ENCODE measurements around the gene CEP152. TPM values are rescaled to one million over a fixed set of nuclear protein-coding genes. Genes with fewer than 3 reads are reported as not detected.
"Not testable (repeated sequence)": the region's sequence is repeated elsewhere in the genome, so short reads cannot be mapped to it uniquely, and the experiment has no call there.

CEP152 gene, protein sequence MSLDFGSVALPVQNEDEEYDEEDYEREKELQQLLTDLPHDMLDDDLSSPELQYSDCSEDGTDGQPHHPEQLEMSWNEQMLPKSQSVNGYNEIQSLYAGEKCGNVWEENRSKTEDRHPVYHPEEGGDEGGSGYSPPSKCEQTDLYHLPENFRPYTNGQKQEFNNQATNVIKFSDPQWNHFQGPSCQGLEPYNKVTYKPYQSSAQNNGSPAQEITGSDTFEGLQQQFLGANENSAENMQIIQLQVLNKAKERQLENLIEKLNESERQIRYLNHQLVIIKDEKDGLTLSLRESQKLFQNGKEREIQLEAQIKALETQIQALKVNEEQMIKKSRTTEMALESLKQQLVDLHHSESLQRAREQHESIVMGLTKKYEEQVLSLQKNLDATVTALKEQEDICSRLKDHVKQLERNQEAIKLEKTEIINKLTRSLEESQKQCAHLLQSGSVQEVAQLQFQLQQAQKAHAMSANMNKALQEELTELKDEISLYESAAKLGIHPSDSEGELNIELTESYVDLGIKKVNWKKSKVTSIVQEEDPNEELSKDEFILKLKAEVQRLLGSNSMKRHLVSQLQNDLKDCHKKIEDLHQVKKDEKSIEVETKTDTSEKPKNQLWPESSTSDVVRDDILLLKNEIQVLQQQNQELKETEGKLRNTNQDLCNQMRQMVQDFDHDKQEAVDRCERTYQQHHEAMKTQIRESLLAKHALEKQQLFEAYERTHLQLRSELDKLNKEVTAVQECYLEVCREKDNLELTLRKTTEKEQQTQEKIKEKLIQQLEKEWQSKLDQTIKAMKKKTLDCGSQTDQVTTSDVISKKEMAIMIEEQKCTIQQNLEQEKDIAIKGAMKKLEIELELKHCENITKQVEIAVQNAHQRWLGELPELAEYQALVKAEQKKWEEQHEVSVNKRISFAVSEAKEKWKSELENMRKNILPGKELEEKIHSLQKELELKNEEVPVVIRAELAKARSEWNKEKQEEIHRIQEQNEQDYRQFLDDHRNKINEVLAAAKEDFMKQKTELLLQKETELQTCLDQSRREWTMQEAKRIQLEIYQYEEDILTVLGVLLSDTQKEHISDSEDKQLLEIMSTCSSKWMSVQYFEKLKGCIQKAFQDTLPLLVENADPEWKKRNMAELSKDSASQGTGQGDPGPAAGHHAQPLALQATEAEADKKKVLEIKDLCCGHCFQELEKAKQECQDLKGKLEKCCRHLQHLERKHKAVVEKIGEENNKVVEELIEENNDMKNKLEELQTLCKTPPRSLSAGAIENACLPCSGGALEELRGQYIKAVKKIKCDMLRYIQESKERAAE (N-terminal part only)
- total RNA-seq (2014; rRNA removed) = 10.0 and 12.4 TPM in 2 replicates
- polyA plus RNA-seq (2012) = 1.3 TPM

DNA sequence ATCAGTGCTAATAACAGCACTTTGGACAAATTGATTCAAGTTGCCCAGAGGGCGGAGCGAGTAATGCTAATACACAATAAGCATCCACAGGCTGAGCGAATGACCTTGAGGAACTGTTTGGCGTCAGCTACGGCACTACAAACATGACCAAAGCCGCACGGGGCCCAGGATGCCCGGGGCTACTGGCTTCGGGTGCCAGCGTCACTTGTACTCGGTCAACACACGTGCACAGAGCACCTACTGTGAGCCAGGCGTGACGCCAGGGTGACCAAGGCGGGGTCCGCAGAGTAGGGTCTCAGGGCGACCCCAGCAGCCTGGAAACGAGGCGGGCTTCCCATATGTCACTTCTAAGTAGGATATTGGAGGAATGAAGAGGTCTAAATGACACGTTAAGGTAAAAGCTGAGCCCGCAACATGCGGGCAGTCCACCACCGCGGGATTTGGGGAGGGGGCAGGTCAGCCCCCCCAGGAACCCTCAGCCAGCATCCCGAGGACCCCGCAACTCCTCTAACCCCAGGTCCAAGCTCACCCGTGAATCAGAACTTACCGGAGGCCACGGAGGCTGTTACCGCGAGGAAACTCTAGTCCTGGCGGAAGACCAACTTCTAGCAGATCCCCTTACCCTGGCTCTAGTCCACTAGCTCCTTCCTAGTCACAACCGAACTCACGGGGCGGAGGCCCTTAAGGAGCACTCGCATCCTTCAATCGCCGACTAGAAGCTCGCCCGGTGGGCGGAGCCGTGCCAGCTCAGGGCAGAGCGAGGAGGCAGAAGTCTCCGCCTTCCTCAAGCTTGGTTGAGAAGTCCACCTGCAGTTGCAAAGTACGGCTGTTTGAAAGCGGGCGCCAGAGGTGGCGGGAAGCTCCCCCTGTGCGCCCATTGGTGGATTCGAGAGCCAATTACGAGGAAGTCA lies at the start of gene CEP152:
CEP152 (minus strand) TSS at position 656 of the 911 bp plus-strand sequence. CDS start 5,420 bp downstream, outside the sequence.
- peak; percentile 100 for DNase-seq (ENCODE audit: low read depth)

DNA sequence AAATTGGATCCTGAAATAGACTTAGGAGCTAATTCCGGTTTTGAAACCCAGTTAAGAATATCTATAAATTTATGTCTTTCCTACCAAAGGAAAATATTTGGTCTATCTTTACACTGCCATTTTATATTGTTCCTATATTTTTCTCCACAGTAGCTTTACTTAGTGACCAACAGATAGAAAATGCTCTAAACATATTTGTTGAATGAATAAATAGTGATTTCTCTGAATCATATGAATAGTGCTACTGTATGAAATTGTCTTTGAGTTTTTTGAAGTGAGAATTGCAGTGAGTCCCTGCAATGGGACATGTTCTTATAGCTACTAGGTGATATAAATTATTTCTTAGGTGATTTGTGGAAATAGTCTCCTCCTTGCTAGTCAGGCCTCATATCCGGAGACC lies 48.6 kb upstream of the CEP152 start:
- peak; percentile 13 for DNase-seq (ENCODE audit: low read depth)

DNA sequence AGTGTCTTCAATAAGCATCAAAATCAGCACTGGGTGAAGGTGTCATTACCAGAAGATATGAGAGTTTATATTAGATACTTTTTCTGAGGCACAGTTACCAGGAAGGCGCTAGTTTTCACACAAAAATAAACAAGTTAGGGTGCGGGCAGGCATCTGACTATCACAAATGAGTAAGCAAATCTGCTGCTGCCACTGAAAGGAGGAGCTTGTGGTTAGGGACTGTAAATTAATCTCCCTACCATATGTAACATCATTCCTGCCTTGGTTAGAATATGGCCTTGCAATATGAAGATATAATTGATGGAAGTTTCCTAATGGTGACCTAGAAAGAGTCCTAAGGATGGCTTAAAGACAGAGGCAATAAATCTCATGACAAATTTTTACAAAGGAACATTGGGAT lies 47.5 kb upstream of the CEP152 start:
- DNase-seq (ENCODE audit: low read depth) = peak; percentile 85

DNA sequence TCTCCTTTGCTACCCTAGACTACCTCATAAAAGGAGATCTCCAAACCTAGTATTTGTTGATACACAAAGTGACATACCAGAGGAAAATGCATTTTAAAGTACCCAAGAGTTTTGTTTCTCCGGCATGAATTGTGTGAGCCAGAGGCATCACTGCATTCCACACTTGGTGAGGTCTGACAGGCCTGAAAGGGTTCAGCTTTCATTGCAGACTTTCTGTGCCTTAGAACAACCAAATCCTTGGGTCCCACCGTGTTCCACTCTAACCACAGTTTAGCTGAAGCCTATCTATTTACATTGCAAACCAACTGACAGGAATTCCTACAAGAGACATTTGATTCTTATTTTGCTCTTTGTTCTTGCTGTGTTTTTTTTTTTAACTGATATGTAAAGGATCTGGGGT lies 46.1 kb upstream of the CEP152 start:
- DNase-seq (ENCODE audit: low read depth) = peak; percentile 61

DNA sequence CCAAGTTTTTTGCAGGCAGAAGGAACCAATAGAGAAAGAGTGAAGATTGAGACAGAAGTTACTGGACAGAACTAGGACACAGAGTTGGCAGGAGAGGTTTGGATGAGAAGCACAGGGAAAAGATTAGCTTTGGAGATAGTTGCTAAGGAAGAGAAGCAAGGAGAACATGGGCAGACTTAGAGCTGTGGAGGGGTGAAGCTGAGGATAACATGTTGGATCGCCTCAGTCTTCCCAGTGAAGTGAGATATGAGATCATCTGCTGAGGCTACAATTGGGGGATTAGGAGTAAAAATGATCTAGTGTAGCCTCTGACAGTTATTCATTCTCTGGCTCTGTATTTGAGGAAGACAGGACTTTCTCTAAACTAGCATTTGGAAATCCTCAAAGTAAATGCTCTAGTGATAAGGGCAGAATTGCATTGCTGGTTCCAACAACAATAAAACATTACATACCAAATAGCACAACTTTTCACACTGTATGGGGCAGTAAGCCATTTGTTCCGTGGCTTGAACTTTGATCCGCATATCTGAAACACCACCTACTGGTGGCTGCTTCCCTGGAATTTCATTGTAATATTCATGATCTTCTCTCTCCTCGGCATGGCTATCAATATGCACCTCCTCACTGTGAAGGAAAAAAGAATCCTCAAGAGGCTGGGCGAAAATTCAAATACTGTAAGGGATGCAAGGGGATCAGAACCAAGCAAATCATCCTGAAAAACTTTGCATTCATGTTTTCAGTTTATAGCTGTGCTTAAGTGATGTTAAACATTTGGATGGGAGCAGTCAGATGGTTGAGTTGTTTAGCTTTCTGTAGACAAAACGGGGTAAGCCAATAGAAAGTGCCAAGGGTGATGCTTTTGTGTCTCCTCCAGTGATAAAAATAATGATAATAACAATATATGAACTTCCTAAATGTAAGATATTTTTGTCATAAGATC lies 44.9 kb upstream of the CEP152 start:
- peak; percentile 61 for DNase-seq (ENCODE audit: low read depth)

DNA sequence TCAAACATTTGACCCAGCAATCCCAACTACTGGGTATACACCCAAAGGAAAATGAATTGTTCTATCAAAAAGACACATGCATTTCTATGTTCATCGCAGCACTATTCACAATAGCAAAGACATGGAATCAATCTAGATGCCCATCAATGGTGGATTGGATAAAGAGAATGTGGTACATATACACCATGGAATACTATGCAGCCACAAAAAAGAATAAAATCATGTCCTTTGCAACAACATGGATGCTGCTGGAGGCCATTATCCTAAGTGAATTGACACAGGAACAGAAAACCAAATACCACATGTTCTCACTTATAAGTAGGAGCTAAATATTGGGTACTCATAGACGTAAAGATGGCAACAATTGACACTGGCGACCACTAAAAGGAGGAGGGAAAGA lies 43.6 kb upstream of the CEP152 start:
- DNase-seq (ENCODE audit: low read depth) = not testable (repeated sequence)

DNA sequence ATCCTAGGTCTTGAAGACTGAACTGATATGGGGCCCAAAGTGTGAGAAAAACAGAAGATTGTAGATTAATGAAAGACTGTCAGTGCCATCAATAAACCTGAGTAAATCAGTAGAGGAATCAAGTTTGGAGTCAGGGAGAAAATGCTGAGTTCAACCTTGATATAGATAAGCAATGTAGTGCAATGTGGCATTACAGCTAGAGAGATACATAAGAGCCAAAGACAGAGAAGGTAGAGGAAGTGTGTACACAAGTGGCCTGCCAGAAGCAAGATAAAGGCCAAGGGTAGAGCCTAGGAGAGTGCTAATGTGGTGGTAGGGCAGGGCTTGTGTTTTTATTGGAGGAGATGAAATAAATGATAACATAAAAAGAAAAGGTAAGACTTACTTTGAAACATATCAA lies 41.1 kb upstream of the CEP152 start:
- DNase-seq (ENCODE audit: low read depth) = no peak

DNA sequence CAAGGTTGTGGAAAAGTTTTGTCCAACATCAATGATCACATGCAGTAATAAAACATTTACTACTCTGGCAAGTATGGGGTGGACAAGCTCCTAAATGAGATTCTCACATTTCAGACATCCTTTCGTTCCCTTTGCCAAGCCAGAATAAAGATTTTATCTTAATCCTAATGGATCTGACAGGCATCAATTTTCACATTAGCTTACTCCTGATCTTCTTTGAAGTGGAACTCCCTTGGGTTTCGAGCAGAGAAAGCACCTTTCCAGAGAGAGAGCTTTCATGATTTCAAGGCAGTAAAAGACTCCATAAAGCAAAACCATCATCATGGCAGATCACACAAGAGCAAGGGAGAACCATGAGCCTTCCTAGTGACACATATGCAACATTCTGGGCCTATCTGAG lies 39.8 kb upstream of the CEP152 start:
- DNase-seq (ENCODE audit: low read depth) = no peak

DNA sequence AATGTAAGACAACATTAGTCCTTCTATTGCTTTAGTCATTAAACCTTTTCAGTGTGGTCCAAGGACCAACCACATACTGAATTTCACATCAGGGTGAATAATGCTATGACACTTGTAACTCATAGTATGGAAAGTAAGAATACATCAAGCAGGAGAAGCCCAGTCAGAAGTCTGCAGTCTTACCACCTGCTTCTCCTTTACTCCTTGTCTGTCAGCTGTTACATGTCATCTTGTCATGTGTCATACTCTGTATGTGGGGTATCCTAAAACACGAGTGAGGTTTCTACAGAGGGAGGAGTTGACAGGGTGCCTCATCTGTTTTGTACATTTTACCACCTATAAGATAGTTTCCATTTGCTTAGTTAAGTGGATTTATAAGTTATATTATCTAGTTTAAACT lies 34.3 kb upstream of the CEP152 start:
- DNase-seq (ENCODE audit: low read depth) = peak; percentile 37

DNA sequence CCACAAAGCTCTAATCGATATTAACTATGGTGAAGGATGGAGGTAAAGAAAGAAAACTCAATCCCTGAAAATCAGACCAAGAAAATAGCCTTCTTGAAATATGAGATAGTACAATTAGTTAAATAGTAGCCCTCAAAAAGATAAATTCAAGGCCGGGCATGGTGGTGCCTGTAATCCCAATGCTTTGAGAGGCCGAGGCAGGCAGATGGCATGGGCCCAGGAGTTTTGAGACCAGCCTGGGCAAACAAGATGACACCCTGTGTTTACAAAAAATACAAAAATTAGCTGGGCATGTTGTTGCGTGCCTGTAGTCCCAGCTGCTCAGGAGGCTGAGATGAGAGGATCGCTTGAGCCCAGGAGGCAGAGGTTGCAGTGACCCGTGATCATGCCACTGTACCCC lies 31.6 kb upstream of the CEP152 start:
- no peak for DNase-seq (ENCODE audit: low read depth)

DNA sequence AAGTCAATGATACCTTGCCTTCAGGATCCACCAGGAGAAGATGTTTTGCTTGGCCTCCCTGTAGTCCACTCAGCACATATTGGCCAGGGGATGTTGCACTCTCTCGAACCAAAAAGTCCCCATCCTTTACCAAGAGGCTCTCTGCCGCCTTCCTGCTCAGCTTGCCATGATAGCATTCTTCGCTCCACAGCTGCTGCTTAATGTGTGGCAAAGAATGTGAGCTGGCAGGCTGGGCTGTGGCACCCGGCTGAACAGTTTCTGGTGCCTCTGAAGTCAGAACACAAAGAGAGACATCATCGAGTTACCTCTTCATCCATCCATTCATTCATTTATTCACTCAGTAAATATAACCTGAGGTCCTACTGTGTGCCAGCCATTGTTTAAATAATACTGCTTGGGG lies 23.9 kb upstream of the CEP152 start:
- DNase-seq (ENCODE audit: low read depth) = peak; percentile 29

DNA sequence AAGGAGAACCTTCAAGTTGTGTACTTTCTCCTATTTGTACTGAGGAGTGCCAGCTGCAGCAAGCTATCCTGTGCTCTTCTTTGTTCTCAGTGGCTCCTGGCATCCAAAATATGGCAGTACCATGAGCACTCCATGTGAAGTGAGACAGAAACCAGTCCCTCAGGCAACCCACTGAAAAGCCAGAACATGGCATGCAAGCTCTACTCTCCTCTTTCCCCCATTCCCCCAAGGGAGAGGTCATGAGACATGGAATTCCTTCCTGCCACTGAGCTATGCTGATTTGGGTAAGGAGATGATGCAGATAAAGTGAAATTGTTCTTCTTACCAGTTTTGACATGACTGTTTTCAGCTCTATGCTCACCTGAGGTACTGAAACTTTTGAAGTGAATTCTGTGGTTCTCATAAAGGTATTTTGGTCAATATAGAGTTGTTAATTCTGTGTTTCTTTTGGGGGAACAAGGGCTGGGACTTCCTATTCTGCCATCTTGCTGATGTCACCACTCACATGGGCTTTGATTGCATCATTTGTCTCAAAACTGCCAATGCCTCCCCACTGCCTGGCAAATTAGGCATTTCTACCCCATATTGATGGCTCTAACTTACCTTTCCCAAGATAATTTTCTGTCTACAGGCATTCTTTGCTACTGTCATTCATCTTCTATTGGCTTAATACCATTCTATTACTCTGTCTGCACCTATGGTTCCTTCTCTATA lies 22.8 kb upstream of the CEP152 start:
- peak; percentile 11 for DNase-seq (ENCODE audit: low read depth)

DNA sequence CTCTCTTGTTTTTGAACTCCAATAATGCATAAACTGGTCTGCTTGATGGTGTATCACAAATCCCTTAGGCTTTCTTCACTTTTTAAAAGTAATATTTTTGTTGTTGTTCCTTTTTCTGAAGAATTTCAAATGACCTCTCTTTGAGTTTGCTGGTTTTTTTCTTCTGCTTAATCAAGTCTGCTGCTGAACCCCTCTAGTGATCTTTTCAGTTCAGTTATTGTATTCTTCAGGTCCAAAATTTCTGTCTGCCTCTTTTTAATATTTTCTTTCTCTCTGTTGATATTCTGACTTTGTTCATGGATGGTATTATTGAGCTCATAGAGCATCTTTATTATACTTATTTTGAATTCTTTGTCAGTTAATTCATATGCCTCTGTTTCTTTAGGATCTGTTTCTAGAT lies 21.8 kb upstream of the CEP152 start:
- no peak for DNase-seq (ENCODE audit: low read depth)

DNA sequence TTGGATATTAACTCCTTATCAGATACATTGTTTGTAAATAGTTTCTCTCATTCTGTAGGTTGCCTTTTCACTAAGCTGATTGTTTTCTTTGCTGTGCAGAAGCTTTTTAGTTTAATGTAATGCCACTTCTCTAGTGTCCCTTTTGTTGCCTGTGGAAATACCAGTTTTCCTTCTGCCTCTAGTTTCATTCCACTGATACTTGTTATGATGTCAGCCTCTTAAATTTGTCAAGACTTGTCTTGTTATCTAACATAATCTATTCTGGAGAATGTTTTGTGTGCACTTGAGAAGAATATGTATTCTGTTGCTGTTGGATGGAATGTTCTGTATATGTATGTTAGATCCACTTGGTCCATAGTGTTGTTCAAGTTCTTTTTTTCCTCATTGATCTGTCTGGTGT lies 18.0 kb upstream of the CEP152 start:
- DNase-seq (ENCODE audit: low read depth) = no peak

DNA sequence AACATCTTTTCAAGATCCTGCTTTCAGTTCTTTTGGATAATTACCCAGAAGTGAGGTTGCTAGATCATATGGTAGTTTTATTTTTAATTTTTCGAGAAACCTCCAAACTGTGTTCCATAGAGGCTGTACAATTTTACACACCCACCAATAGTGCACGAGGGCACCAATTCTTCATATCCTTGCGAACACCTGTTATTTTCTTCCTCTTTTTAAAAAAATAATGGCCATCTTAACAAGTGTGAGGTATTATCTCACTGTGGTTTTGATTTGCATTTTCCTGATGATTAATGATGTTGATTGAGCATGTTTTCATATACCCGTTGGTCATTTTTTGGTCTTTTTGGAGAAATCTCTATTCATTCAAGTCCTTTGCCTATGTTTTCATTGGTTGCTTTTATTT lies 17.6 kb upstream of the CEP152 start:
- no peak for DNase-seq (ENCODE audit: low read depth)

DNA sequence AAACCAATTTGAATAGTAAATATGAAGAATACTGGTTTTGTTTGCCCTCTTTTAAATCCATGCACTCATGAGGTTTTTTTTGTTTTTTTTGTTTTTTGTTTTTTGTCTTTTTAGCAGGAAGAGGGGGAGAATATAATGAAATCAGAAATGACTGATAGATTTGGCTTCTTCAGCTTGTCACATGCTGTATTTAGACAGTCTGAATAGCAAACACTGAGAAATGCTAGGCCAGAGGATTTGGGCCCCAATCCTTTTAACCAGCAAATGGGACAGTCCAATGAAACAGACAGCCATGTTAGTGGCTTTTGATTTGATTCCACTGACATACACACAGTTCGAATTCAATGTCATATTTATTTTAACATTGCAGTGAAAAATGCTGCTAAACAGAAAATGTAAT lies 14.2 kb upstream of the CEP152 start:
- DNase-seq (ENCODE audit: low read depth) = no peak

DNA sequence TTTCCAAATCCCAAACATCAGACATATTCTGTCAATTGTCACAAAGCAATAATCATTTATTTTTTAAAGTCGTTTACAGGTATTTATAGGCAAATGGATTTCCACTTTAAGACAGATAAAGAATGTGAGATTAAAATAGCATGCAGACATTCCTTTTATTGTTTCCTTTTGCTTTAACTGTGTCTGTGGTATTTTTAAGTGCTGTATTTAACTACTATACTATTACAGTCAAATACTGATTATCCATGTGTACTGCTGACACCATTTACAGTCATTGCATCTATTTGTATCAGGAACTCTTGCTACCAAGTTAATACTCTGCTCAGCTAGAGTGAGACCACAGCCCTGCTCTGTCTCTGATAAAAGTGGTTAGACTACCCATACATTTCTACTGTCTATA lies 12.8 kb upstream of the CEP152 start:
- no peak for DNase-seq (ENCODE audit: low read depth)

DNA sequence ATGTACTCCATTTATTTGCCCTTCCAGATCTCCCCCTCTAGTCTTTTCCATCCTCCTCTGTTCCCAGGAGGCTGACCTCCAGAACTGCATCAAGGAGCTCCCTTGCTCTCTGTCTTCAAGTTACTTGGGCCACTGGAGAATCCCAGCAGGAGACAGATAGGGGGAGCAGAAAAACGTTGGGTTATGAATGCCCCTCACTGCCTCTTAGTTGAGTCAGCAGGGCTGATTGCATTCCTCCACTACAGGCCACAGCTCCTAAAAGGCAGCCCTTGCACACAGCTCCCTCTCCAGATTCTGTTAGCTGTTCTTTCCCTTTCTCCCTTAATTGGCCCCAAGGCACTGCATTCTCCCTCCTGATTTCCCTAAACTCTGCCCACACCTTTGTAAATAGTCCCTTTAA lies 12.4 kb upstream of the CEP152 start:
- DNase-seq (ENCODE audit: low read depth) = peak; percentile 16

DNA sequence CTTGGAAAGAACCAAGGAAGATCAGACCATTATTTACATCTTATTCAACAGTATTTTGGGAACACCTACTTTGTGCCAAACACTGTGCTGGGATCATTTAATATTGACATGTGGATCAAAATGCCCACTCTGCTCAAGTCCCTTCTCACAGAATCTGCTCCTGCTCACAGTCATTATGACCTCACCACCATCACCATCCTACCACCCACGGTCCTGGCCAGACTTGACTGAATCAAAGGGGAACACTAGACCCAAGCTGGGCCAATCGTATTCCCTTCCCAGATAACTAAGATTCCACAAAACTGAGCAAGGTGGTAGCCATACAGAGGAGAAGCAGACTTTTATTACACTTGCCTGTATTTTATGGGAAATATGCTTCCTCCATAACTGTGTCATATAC lies 3.4 kb upstream of the CEP152 start:
- no peak for DNase-seq (ENCODE audit: low read depth)

Data from LHCN-M2 (cell line).